ENCODE data around the gene TEKT3. TPM values are rescaled to one million over a fixed set of nuclear protein-coding genes. Genes with fewer than 3 reads are reported as not detected.

The TEKT3 gene
- polyA plus RNA-seq, 4 donors = 0.95 to 2.3 (median 1.5) TPM

DNA sequence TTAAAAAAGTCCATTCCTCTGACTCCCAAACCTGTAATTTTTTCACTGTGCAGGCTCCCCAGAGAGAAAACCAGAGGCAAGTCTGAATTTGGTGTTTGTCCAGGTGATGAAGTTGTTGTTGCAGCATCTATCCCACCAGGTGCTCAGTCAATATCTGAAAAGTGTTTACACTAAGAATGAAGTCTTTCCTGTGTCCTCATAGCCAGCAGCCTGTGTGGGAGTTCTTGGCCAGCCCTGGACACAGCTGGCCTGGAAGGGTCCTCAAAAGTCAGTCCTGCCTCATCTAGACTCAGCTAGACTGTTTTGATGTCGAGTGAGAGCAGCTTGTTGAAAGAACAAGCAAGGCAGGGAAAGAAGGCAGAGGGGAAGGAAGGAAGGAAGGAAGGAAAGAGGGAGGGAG, 72.9 kb downstream of the TEKT3 start:
- no peak for DNase-seq (ENCODE audit: low read depth in 4 of 4, low spot score in 2 of 4)

DNA sequence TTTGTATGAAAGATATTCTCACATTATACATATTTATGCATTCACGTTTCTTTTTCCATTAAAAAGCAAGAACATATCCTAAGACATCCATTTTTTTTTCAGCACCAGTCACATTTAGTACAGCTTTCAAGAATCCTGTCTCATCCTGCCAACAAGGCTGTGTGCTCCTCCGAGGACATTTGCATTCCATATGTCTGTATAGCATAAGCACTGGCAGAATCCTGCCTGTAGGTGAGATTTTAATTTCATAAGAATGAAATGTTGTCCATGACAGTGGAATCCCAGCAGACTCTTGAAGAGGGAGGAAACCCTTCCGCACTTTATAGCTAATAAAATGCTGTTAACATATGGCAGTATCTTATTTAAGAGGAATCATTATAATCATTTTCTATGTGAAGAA, 73.4 kb downstream of the TEKT3 start:
- no peak for DNase-seq (ENCODE audit: low read depth in 4 of 4, low spot score in 2 of 4)

DNA sequence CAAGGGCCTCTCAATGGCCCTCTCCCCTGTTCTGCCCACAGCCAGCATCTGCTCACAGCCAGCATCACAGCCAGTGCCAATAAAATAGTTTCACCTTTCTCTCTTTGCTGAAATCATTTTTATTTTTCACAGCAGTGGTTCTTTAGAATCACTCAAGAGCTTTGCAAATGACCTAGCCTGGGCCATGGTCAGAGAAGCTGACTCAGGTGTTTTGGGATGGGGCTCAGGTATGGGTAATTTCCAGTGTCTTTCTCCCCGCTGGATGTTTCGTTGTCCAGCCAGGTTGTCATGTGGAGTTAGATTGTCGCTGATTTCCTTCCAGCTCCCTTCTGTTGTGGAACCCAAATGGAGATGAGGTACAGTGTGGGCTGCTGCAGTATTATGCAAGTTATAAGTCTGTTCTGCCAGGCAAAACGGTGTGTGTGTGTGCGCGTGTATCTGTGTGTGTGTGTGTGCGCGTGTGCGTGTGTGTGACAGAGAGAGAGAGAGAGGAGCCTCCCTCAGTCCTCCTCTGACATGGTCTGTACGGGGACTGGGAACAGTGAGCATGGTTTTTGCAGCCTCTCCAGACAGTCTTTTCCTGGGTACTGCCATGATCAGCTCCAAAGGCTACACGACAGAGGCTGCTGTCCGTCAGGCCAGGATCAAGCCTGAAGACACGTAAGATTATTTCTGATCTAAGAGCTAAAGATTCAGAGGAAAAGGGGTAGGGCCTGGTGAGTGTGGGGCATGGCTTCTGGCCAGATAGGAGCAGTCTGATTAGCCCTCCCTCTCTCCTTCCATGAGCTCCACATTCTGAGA, 74.9 kb downstream of the TEKT3 start:
- DNase-seq (ENCODE audit: low read depth in 4 of 4, low spot score in 2 of 4) = no peak

DNA sequence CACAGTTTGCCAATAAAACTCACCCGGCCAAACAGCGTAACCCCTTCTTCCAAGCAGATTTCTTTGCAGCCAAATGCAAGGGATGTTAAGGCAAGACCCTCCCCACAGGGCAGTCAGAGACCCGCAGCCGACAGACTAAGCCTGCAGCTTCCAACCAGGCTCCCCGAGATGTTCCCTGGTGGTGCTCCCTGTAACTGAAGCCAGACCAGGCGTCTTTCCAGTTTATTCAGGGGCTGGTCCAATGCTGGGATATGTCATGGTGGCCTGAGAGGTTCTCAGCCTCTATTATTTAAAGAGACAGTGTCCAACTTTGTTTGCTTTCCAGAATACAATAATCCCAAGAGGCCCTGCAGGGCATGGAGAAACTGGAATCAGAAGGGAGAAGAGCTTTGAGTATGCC, 76.3 kb downstream of the TEKT3 start, which contains the start of gene PMP22:
TSS of gene PMP22 (minus strand) at position 196 of the 400 bp plus-strand sequence. CDS start 4,599 bp downstream, outside the sequence.
- DNase-seq (ENCODE audit: low read depth in 4 of 4, low spot score in 2 of 4) = no peak

DNA sequence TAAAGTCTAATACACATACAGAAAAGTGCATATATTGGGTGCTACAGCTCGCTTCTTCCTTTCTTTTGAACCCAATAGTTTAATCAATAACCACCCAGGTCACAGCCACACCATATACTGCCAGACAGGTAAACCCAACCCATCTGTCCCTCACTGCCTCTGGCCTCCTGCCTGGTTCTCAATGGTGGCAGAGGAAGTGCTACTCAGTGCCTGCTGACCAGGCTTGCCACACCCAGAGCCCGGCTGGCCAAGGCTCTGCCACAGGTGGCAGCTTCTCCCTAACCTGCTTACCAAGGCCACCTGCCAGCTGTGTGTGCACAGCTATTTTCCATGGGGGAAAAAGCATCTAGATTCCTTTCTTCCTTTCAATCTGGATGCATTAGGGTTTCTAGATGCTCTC, 76.9 kb downstream of the TEKT3 start:
- no peak for DNase-seq (ENCODE audit: low read depth in 4 of 4, low spot score in 2 of 4)

DNA sequence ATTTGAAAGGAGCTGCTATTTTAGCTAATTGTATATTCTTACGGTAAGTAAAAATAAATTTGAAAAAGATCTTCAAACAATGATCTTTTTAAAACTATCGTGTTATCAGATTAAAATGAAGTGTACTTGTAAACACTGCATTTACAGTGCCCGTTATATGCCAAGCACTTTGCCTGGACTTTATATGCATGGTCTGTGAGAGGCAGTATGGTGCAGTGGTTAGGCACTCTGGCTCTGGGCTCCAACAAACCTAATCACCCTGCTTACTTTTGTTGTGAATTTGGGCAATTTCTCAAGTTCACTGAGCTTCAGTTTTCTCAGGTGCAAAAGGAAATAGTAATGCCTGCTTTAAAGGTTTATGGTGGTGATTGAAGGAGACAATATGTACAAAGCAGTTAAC, 77.7 kb downstream of the TEKT3 start:
- no peak for DNase-seq (ENCODE audit: low read depth in 4 of 4, low spot score in 2 of 4)

DNA sequence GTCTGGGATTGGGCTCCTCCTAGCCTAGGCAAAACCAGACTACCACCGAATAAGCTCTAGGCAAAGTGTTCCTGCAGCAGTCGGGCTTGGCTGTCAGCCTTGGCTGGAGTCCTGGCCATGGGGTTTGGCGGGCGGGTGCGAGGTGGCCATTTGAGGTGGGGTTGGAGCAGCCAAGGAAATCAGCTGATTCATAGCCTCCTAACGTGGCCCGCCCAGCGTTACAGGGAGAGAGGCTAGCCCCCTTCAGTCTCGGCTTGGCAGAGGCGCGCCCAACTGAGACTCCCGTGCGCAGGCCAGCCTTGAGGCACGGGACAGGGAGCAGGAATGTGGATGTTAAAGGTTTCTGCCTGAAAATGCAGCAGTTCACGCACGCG, 78.2 kb downstream of the TEKT3 start:
- peak in 3 of 4 donors; percentile 19 to 38 (median 20) for DNase-seq (ENCODE audit: low read depth in 4 of 4, low spot score in 2 of 4)

DNA sequence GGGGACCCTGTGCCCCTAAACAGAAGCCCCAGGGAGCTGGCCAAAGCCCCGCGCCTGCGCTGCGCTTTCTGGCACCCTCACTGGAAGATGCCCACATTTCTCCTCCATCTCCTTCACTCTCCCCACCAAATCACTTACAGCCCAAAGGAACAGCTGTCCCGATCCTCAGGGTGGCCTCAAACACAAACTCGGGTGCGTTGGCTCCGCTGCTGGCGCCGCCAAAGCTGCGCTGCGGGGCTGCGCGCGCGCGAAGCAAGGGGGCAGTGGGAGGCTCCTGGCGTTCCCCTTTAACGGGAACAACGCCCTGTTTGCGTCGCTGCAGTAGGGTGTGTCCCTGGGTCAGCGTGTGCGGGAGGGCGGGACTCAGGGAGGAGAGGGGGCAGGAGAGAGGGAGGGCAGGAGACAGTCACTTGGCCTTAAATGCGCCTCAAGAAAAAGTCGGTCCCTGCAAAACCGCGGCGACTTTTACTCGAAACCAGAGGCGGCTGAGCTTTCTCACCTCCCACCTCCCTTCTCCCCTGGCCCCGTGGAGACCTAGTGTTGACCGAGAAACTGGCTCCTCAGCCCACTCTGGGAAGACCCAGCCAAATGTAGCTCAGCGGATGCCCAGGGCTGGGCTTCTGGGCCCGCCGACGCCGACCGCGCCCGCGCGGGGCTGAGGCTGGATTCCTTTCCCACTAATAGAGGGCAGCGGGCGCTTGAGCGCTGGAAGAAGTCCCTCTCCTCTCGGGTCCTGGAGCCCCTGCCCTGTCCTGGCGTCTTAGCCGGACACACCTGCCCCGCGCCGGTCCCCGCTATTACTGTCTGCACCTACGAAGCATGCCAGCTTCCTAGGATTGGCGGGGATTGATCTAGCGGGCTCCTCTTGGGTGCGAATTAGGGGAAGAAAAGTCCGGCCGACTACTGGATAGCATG, 78.8 kb downstream of the TEKT3 start:
- DNase-seq (ENCODE audit: low read depth in 4 of 4, low spot score in 2 of 4) = peak in 3 of 4 donors; percentile 26 to 38 (median 34)

DNA sequence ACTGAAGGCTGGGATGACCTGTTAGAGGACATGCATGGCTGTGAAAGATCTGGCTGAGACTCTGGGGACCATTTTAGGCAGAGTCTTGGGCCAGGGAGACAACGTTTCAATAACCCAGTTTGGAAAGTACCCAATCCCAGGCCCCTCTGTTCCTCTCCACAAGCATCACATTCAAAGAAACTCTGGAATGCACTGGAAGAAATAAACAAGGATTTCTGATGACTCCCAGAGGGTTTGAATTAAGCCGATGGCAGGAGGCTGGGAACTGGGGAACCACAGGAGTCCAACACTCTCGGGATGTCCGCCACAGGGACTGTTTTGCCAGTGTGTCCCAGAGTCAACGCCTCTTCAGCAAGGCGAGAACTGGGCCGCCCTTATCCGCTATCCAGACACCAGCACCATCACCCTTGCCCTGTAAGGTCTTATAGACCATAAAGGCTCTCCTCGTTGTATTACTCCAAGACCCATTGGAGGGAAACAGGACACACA, 79.6 kb downstream of the TEKT3 start:
- DNase-seq (ENCODE audit: low read depth in 4 of 4, low spot score in 2 of 4) = peak in 2 of 4 donors; percentile 8 to 13

DNA sequence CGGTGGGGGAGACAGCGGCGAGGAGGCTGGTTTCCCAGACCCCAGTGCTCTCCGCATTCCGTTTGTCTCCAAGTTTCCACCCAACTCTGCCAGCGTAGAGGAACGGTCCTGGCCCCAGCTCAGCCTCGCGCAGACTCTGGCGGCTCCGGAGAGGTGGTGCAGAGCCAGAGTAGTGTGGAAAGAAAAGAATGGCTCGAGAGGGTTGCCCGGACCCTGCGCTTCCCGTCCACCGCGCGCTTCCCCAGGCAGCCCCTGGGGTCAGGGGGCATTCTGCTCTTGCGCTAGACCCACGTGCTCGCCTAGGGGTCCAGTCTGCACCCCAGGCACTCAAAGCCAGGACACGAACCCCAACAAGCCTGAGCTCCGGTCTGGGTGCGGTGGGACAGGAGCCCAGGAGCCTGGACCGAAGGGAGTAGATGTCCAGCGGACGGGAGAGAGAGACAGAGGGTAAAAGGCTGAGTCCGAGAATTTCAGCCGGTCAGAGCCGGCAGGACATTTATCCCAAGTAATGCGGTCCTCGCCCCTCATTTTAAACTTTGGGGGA, 80.1 kb downstream of the TEKT3 start:
- peak in 1 of 4 donors; percentile 9 for DNase-seq (ENCODE audit: low read depth in 4 of 4, low spot score in 2 of 4)

DNA sequence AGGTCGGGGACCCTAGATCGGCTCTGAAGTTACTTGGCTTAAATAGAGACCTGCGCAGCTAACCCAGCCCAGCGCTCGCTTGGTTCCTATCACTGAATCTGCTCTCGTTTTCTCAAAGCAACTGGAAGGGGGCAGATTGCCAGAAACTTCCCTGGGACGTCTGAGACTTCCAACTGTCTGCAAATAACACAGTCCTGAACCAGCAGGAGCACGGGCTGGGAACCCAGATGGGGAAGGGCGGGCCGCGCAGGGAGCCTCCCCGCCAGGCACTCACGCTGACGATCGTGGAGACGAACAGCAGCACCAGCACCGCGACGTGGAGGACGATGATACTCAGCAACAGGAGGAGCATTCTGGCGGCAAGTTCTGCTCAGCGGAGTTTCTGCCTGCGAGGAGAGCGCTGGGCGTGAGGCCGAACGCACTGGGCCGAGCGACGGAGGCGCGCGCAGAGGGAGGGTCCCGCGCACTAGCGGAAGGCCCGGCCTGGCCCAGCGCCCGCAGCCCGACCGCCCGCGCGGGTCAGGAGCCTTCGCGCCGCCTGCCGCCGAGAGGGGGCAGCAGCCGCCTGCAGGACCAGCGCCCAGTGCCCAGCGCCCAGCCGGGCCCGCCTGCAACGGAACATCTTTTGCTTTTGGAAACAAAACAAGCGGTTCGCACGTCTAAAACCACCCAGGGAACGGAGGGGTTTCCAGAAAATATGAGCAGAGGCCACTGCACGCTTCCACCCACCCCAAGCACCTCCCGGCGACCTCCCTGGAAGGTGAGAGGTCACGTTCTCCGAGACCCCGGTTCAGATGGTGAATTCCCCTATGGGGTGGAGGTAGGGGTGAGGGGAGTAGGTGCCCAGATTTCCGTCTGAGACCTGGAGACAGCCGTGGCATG, 80.8 kb downstream of the TEKT3 start:
- DNase-seq (ENCODE audit: low read depth in 4 of 4, low spot score in 2 of 4) = peak; percentile 63 to 77 (median 76)

DNA sequence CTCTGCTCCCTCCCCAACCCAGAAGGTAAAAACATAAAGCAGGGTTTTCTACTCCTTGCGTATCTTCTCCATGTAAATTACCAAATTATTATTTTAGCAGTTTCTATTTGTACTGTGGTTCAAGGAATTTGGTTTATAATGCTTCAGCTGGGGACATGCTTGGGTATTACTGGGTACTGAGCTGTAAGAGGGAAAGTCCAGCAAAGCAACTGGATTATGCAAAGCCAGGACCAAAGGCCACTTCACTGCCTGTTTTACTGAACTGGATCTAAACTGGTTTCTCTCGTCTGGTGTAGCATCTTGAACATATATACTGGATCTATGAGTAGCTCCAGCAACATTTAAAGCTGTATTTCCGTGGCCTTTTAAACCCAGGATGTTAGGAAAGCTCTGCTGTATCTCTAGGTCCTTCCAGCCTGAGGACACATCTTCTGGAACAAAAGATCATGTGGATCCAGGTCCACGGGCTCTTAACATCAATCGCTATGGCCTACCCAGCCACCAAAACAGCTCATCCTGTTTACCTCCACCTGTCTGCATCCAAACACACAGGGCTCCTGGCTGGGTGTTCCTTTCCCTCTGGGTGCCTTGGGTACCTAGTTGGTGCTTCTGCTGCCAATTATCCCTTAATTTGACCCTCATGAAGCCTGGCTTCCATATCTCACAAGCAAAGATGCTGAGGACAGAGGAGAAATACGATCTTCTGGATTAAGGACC, 83.4 kb downstream of the TEKT3 start:
- DNase-seq (ENCODE audit: low read depth in 4 of 4, low spot score in 2 of 4) = no peak

DNA sequence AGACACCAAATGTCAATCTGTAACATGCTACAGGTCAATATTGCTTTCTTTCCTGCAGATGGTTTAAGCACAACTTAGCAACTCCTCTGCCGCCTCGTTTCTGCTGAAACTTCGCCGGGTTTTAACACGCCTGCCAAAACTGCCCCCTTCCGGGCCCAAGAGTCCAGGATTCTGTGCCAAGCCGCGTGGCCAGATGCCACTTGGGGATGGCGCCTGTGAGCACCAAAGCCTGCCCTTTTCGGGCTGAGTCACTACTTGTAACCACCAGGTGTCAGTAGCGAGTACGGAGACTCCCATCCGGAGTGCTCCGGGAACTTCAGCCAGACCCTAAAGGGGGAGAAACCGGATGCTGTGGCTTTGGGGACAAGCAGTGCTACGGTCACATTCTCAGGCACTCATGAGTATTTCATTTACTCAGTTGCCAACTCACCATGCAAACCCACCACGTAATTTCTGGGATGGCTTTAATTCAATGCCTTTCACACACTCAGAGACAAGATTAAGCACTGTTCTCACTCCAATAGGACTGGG, 84.1 kb downstream of the TEKT3 start:
- DNase-seq (ENCODE audit: low read depth in 4 of 4, low spot score in 2 of 4) = peak in 3 of 4 donors; percentile 29 to 58 (median 52)

DNA sequence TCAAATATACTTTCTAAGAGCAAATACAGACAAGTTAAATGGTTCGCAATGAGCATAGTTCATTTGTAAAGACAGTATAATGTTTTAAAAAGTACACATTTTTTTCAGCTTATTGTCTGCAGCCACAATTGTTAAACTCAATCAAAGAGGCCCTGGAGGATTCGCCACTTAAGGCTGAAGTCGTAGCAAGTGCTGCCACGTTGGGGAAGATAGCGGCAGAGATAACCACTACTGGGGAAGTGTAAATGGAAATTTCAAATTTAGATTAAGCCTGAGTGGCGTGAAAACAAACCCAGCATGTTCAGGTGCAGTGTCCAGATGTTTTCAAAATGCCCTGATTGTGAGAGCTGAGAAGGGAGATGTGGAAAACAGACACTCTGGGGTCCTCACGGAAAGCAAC, 84.7 kb downstream of the TEKT3 start:
- no peak for DNase-seq (ENCODE audit: low read depth in 4 of 4, low spot score in 2 of 4)

DNA sequence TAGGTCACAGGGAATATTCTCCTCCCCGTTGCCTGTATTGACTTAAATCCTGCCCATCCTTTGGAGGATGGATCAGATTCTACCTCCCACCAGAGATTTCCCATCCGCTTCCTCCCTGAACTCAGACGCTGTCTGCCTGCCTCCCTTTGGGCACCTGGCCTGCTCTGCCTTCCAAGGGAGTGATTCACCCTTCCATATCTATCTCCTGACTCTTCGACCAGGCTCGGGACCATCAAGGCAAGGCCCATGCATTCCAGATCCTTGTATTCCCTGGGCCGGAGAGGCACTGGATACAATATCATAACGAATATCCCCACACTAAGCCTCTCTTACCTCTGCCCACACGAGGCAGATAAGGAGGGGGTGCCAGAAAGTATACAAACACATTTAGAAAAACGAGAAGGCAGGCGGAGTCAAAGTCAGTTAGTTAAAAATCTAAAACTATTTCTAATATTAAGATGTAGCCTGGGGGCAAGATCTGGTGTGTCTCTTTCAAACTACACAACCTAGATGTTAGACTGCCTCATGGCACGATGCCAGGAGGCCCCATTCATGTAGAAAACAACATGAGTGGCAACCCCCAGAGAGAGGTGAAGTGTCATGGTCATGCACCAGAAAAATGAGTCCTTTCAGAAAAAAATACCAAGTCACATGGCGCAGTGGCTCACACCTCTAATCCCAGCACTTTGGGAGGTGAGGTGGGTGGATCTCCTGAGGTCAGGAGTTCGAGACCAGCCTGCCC, 85.5 kb downstream of the TEKT3 start:
- no peak for DNase-seq (ENCODE audit: low read depth in 4 of 4, low spot score in 2 of 4)
